HEK293 (cell line): ENCODE data around the gene PROSER1.

Experiments
- CTCF ChIA-PET: fragments of 350-600 bp; formaldehyde crosslinking; extraction: SDS; loops from one replicate; lab custom pipeline; 2021; ENCODE audit warnings: antibody characterized with exemption; lab: Yijun Ruan, JAX
- POLR2A ChIA-PET: fragments of 300-600 bp; formaldehyde crosslinking; extraction: SDS; loops from one replicate; lab custom pipeline; 2020; ENCODE audit warnings: antibody characterized with exemption, inconsistent platforms; lab: Yijun Ruan, JAX
- H3K27ac ChIP-seq: fragments of 200-500 bp; sonication (Bioruptor generic); 2 replicates; pipeline ENCODE4 v1.5.1; 2014; ENCODE audit warnings: low read depth, low read length, control low read depth, inconsistent platforms; ENCODE audit errors: extremely low read depth
- H3K36me3 ChIP-seq, 2 experiments: fragments of 200-500 bp in 1 of 2; sonication (Bioruptor generic) in 1 of 2; 1 replicate in 1 of 2; 2 replicates in 1 of 2; pipeline ENCODE4 v1.5.1; 2014 to 2017; ENCODE audit warnings: inconsistent platforms in 2 of 2, low read length in 2 of 2; ENCODE audit not compliant: control insufficient read depth in 2 of 2, insufficient read depth in 1 of 2
- H3K4me1 ChIP-seq: fragments of 200-500 bp; sonication (Bioruptor generic); 2 replicates; pipeline ENCODE4 v1.5.1; 2014; ENCODE audit warnings: mild to moderate bottlenecking, low read length, inconsistent platforms; ENCODE audit not compliant: control insufficient read depth, insufficient read depth
- H3K4me3 ChIP-seq: 2 replicates; pipeline ENCODE4 v1.5.1; 2011; ENCODE audit warnings: low read depth, mild to moderate bottlenecking, control low read depth, low read length, moderate library complexity
- H3K9me3 ChIP-seq: fragments of 200-500 bp; sonication (Bioruptor generic); 2 replicates; pipeline ENCODE4 v1.5.1; 2014; ENCODE audit warnings: low read depth, low read length, inconsistent platforms; ENCODE audit not compliant: control insufficient read depth, insufficient read depth
- GLIS1 ChIP-seq: fragments of 450-650 bp; formaldehyde crosslinking; IDR thresholded peaks from 2 replicates; pipeline ENCODE4 v1.5.1; 2016; ENCODE audit warnings: missing biosample characterization, missing genetic modification characterization
- KLF8 ChIP-seq: fragments of 450-650 bp; formaldehyde crosslinking; IDR thresholded peaks from 2 replicates; pipeline ENCODE4 v1.5.1; 2016; ENCODE audit warnings: missing biosample characterization, missing genetic modification characterization
- REST ChIP-seq: fragments of 450-650 bp; formaldehyde crosslinking; IDR thresholded peaks from 2 replicates; pipeline ENCODE4 v1.5.1; 2016; ENCODE audit warnings: missing biosample characterization, missing genetic modification characterization
- SP7 ChIP-seq: fragments of 450-650 bp; formaldehyde crosslinking; IDR thresholded peaks from 2 replicates; pipeline ENCODE4 v1.5.1; 2016; ENCODE audit warnings: missing biosample characterization, missing genetic modification characterization
- TRIM28 ChIP-seq: IDR thresholded peaks from 2 replicates; pipeline ENCODE4 v1.6.1; 2011; ENCODE audit warnings: low read length, control low read depth, borderline replicate concordance
- TSHZ1 ChIP-seq: fragments of 450-650 bp; formaldehyde crosslinking; IDR thresholded peaks from 2 replicates; pipeline ENCODE4 v1.5.1; 2016; ENCODE audit warnings: missing biosample characterization, missing genetic modification characterization, borderline replicate concordance
- WT1 ChIP-seq: fragments of 450-650 bp; formaldehyde crosslinking; IDR thresholded peaks from 2 replicates; pipeline ENCODE4 v1.5.1; 2016; ENCODE audit warnings: missing biosample characterization, missing genetic modification characterization
- YY2 ChIP-seq: fragments of 450-650 bp; formaldehyde crosslinking; IDR thresholded peaks from 2 replicates; pipeline ENCODE4 v1.5.1; 2016; ENCODE audit warnings: missing biosample characterization, missing genetic modification characterization
- ZBTB1 ChIP-seq: fragments of 450-650 bp; formaldehyde crosslinking; IDR thresholded peaks from 2 replicates; pipeline ENCODE4 v1.5.1; 2016; ENCODE audit warnings: missing biosample characterization, missing genetic modification characterization
- ZBTB8A ChIP-seq: fragments of 450-650 bp; formaldehyde crosslinking; IDR thresholded peaks from 2 replicates; pipeline ENCODE4 v1.5.1; 2016; ENCODE audit warnings: missing biosample characterization, missing genetic modification characterization
- ZIC2 ChIP-seq: fragments of 450-650 bp; formaldehyde crosslinking; IDR thresholded peaks from 2 replicates; pipeline ENCODE4 v1.5.1; 2016; ENCODE audit warnings: missing biosample characterization, missing genetic modification characterization
- ZNF148 ChIP-seq: fragments of 450-650 bp; formaldehyde crosslinking; IDR thresholded peaks from 2 replicates; pipeline ENCODE4 v1.5.0; 2017; ENCODE audit warnings: missing biosample characterization, missing genetic modification characterization, borderline replicate concordance
- ZNF157 ChIP-seq: fragments of 450-650 bp; formaldehyde crosslinking; IDR thresholded peaks from 2 replicates; pipeline ENCODE4 v1.5.1; 2016; ENCODE audit warnings: missing biosample characterization, missing genetic modification characterization
- ZNF280C ChIP-seq: fragments of 450-650 bp; formaldehyde crosslinking; IDR thresholded peaks from 2 replicates; pipeline ENCODE4 v1.5.1; 2016; ENCODE audit warnings: missing biosample characterization, missing genetic modification characterization
- ZNF341 ChIP-seq: fragments of 450-650 bp; formaldehyde crosslinking; IDR thresholded peaks from 2 replicates; pipeline ENCODE4; 2016; ENCODE audit warnings: low read depth, missing biosample characterization, missing genetic modification characterization
- ZNF350 ChIP-seq: fragments of 450-650 bp; formaldehyde crosslinking; IDR thresholded peaks from 2 replicates; pipeline ENCODE4 v1.5.0; 2017; ENCODE audit warnings: missing biosample characterization, mild to moderate bottlenecking, missing genetic modification characterization
- ZNF354C ChIP-seq: fragments of 450-650 bp; formaldehyde crosslinking; IDR thresholded peaks from 2 replicates; pipeline ENCODE4 v1.5.1; 2016; ENCODE audit warnings: missing biosample characterization, missing genetic modification characterization, low read depth, borderline replicate concordance
- ZNF423 ChIP-seq: fragments of 450-650 bp; formaldehyde crosslinking; IDR thresholded peaks from 2 replicates; pipeline ENCODE4 v1.5.1; 2016; ENCODE audit warnings: missing biosample characterization, missing genetic modification characterization
- ZNF48 ChIP-seq: fragments of 450-650 bp; formaldehyde crosslinking; IDR thresholded peaks from 2 replicates; pipeline ENCODE4 v1.5.1; 2016; ENCODE audit warnings: missing biosample characterization, missing genetic modification characterization
- ZNF571 ChIP-seq: fragments of 450-650 bp; formaldehyde crosslinking; IDR thresholded peaks from 2 replicates; pipeline ENCODE4 v1.5.0; 2017; ENCODE audit warnings: missing biosample characterization, missing genetic modification characterization
- ZNF704 ChIP-seq: fragments of 450-650 bp; formaldehyde crosslinking; IDR thresholded peaks from 2 replicates; pipeline ENCODE4 v1.5.1; 2016; ENCODE audit warnings: missing biosample characterization, missing genetic modification characterization
- ZNF768 ChIP-seq: fragments of 450-650 bp; formaldehyde crosslinking; IDR thresholded peaks from 2 replicates; pipeline ENCODE4 v1.5.1; 2018; ENCODE audit warnings: missing biosample characterization, mild to moderate bottlenecking, missing genetic modification characterization
- ZNF843 ChIP-seq: fragments of 450-650 bp; formaldehyde crosslinking; IDR thresholded peaks from 2 replicates; pipeline ENCODE4 v1.5.1; 2016; ENCODE audit warnings: missing biosample characterization, missing genetic modification characterization
- ZSCAN16 ChIP-seq: fragments of 450-650 bp; formaldehyde crosslinking; IDR thresholded peaks from 2 replicates; pipeline ENCODE4 v1.5.1; 2016; ENCODE audit warnings: missing biosample characterization, missing genetic modification characterization
- ZSCAN30 ChIP-seq: fragments of 450-650 bp; IDR thresholded peaks from 2 replicates; pipeline ENCODE4 v1.5.1; 2018; ENCODE audit warnings: missing biosample characterization, mild to moderate bottlenecking, missing genetic modification characterization, moderate library complexity

Gene PROSER1

GRCh38 chr13:39035799-39036198 is 2.1 kb downstream of the PROSER1 start (continued):
- TF ChIP-seq ZNF280C (no peak), ZBTB8A (tag by site-specific recombination) (no peak)

- Histone ChIP-seq H3K9me3 (no peaks in the 10 kb centered on the region), H3K27ac (peak overlapping the region; percentile 8; the same call in 1 of the 2 replicates), H3K4me1 (peaks cover 3% of the 10 kb centered on the region; the same call in 1 of the 2 replicates), H3K36me3 (peaks cover 0 to 5% of the 10 kb centered on the region in 2 experiments; a peak in 1 of 3 replicates), H3K4me3 (peak overlapping the region; percentile 72)
- ChIA-PET CTCF (interaction anchor here (1.7 kb wide), 1 partner anchor 24 kb away, joined by 3 read pairs; no protein-coding TSS in a partner anchor), POLR2A (interaction anchor here (0.6 kb wide), 1 partner anchor 334 kb away, joined by 5 read pairs; no protein-coding TSS in a partner anchor)
- TF ChIP-seq ZNF148 (tag by site-specific recombination) (no peak), REST (tag by site-specific recombination) (no peak), KLF8 (tag by site-specific recombination) (no peak), TSHZ1 (no peak), GLIS1 (tag by site-specific recombination) (peak; percentile 71), SP7 (tag by site-specific recombination) (no peak), ZNF768 (tag by site-specific recombination) (no peak), ZSCAN30 (tag by site-specific recombination) (peak; percentile 16; the same call in 1 of the 2 replicates), ZNF423 (0 out of 2 replicates have a peak, but pooled peaks have one; percentile 55), ZBTB1 (tag by site-specific recombination) (no peak), WT1 (tag by site-specific recombination) (no peak), ZIC2 (peak; percentile 87), ZNF48 (no peak), ZNF341 (tag by site-specific recombination) (no peak), ZNF354C (tag by site-specific recombination) (no peak), ZSCAN16 (tag by site-specific recombination) (0 out of 2 replicates have a peak, but pooled peaks have one; percentile 57), ZNF704 (tag by site-specific recombination) (no peak), ZNF350 (tag by site-specific recombination) (no peak), TRIM28 (no peak), ZNF571 (no peak), ZNF843 (tag by site-specific recombination) (no peak), YY2 (tag by site-specific recombination) (no peak), ZNF157 (tag by site-specific recombination) (no peak)
These were observed 2.7 kb downstream of the PROSER1 start for GRCh38 chr13:39035204-39035603.
